ENCODE measurements around the gene FFAR1.

Gene FFAR1

DNA sequence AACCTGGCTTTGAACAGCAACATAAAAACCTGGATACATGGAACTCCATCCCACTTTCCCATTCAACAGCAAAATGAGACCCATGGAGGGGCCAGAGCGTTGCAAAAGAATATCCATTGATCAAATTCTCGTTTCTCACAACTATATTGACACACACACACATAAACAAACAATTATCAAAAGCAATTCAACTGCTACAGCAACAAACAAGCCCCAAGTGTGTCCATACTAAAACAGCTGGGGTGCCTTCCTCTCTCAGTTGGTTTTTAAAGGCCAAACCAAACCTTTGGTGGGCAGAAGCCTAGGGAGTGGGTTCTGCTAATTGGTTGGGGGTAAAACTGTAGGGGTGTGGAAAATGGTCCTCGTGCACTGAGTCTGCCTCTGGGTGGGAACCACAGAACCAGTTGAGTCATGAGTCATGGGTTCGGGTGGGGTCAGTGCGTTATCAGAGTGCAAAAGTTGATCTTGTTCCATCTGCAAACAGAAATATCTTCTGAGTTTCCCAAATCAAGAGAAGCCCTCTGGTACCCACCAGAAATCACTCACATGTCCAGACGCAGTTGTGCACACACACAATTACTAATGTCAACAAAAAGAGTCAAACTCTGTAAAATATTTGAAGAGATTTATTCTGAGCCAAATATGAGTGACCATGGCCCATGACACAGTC is 41.6 kb downstream of the FFAR1 start:
- no peak for DNase-seq (ENCODE audit: low spot score)

DNA sequence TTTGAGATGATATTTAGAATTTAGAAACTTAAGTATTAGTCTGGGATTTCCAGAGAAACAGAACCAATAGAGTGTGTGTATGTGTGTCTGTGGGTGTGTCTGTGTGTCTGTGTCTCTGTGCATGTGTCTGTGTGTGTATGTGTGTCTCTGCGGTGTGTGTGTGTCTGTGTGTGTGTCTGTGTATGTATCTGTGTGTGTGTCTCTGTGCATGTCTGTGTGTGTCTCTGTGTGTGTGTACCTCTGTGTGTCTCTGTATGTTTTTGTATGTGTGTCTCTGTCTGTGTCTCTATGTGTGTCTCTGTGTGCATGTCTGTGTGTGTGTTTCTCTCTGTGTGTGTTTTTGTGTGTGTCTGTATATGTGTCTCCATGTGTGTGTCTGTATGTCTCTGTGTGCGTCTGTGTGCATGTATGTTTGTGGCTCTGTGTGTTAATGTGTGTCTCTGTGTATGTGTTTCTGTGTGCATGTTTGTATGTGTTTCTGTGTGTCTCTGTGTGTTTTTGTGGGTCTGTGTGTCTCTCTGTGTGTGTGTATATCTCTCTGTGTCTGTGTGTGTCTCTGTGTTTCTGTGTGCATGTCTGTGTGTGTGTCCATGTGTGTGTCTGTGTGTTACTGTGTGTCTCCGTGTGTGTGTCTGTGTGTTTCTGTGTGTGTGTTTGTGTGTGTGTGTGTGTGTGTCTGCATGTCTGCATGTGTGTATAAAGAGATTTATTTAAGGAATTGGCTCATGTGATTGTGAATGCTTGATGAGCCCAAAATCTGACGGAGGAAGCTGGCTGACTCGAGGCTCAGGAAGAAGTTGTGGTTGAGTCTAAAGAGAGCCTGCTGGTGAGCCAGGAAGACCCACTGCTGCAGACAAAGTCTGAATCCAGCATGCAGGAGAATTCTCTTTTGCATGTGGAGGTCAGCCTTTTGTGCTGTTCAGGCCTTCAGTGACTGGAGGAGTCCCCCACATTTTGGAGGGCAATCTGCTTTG is 45.3 kb downstream of the FFAR1 start:
- DNase-seq (ENCODE audit: low spot score): no peak

DNA sequence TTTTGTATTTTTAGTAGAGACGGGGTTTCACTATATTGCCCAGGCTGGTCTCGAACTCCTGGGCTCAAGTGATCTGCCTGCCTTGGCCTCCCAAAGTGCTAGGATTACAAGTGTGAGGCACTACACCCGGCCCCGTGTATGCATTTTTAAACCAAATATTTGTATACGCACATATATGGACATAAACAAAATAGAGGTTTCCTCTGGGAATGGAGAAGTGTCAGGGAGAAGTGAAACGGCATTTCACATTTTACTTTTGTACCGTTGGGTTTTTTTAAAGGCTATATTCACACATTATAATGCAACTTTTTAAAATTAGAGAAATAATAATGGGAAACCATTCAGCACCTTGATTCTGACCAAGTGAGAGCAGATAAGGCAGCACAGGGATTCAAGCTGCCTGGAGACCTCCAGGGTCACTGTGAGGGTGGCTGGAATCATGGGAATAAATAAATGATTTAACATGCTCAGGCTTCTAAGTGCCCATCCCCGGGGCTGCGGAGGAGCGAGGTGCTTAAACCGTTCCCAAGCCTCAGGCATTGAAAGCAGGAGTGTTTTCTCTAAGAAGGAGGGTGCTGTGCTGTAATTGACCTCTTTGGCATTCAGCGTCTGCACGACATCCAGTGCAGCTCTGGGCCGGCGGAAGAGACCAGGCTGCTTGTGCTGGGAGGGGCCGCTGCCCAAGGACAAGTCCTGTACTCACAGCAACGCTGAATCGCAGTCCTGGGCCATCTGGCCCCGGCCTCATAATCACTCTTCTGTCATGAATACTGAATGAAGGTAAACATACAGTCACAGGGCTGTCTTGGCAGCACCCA is 47.9 kb downstream of the FFAR1 start:
- DNase-seq (ENCODE audit: low spot score): no peak

DNA sequence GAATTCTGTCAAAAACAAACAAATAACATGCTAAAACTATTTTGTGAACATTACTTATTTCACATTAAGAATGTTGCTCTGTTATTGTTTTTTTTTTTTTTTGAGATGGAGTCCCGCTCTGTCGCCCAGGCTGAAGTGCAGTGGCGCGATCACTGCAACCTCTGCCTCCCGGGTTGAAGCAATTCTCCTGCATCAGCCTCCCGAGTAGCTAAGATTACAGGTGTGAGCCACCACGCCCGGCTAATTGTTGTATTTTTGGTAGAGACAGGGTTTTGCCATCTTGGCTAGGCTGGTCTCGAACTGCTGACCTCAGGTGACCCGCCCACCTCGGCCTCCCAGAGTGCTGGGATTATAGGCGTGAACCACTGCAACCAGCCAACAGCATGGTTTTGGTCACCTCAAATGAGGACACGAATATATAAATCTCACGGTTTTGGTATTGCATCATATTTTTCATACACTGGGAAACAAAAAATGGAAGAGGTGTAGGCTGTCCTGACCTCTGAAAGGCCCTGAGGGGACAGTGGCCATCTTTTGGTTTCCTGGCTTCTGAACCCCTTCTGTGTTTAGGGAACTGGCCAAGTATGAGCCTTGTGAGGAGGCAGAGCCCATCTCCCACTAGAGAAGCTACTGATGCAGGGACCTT is 48.7 kb downstream of the FFAR1 start:
- no peak for DNase-seq (ENCODE audit: low spot score)

DNA sequence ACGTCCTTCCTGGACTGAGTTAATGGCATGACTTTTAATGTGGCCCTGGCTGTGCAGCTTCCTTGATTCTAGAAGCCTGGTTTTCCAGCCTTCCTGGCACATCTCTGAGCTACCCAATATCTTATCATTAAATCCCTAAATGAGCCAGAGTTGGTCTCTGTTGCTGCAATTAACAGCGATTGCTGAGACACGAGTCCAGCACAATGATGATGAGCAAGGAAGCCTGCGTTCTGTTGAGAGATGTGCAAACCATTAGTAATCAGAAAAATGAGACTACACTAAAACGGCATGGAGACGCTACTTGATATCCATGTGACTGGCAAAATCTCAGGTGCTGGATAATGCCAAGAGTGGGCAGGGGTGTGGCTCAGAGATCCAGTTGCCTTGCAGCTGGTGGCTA is 49.4 kb downstream of the FFAR1 start:
- no peak for DNase-seq (ENCODE audit: low spot score)

All from CD4-positive, alpha-beta T cell treated with Interleukin-6 at 100 ng/mL for 8 hours (primary cell).